Colonic mucosa (tissue), 4 donors: Measurements from ENCODE around the gene PACSIN3. TPM values are rescaled to one million over a fixed set of nuclear protein-coding genes. Genes with fewer than 3 reads are reported as not detected.

ENCODE experiments used
- DNase-seq: peaks from one replicate; pipeline ENCODE4 v3.0.0-alpha.2; 2020
- H3K27ac ChIP-seq: fragments of 200-600 bp; one replicate; pipeline ENCODE4 v1.8.0; 2021
- H3K27me3 ChIP-seq: fragments of 200-600 bp; one replicate; pipeline ENCODE4 v1.8.0; 2021
- H3K36me3 ChIP-seq: fragments of 200-600 bp; one replicate; pipeline ENCODE4 v1.8.0; 2021
- H3K4me1 ChIP-seq: fragments of 200-600 bp; one replicate; pipeline ENCODE4 v1.8.0; 2021; ENCODE audit warnings: mild to moderate bottlenecking
- H3K4me3 ChIP-seq: fragments of 200-600 bp; one replicate; pipeline ENCODE4 v1.8.0; 2021
- H3K9ac ChIP-seq, 2 donors: one replicate each; pipeline ENCODE4 v1.7.0; 2013; ENCODE audit warnings: control low read depth in 2 of 2, low read depth in 2 of 2, low read length in 2 of 2
- H3K9me3 ChIP-seq: fragments of 200-600 bp; one replicate; pipeline ENCODE4 v1.8.0; 2021
- intact Hi-C: fragments of 100-400 bp; cut with DNase I; formaldehyde crosslinking; loops from one replicate; pipeline ENCODE4 v1.14.1; 2022
- total RNA-seq, 2 donors: library from RNA; stranded (reverse); fragmentation: NEBNext Ultra II Directional in 1 of 2; extraction: Animal tissue kit (Norgen Biotek cat#: 25700) in 1 of 2; gene quantifications; one replicate each; pipeline ENCODE4 v1.2.1, GENCODE V29; 2021
- TF ChIP-seq, protein P1 (sequence below): fragments of 200-600 bp; IDR thresholded peaks from one replicate; pipeline ENCODE4 v1.8.0; 2022; ENCODE audit warnings: antibody characterized with exemption, mild to moderate bottlenecking
- donor health status: healthy.
- donor health status: DM: no; HTN: no; CAD: no.
- donor health status: DM: no; HTN: no; CAD: no.

PACSIN3 gene
- total RNA-seq, 2 donors from 2014 or later = 3.2 to 11.2 TPM

GRCh38 chr11:47171061-47171838 is 15.0 kb downstream of the PACSIN3 start:
- intact Hi-C loops = no loop called here
- no peak overlapping the region for H3K4me3 ChIP-seq
- no peaks in the 10 kb centered on the region for H3K27me3 ChIP-seq
- H3K9ac ChIP-seq = no peak overlapping the region
- no peaks in the 10 kb centered on the region for H3K9me3 ChIP-seq
- H3K4me1 ChIP-seq = peaks cover 6% of the 10 kb centered on the region
- TF ChIP-seq, protein P1, sequence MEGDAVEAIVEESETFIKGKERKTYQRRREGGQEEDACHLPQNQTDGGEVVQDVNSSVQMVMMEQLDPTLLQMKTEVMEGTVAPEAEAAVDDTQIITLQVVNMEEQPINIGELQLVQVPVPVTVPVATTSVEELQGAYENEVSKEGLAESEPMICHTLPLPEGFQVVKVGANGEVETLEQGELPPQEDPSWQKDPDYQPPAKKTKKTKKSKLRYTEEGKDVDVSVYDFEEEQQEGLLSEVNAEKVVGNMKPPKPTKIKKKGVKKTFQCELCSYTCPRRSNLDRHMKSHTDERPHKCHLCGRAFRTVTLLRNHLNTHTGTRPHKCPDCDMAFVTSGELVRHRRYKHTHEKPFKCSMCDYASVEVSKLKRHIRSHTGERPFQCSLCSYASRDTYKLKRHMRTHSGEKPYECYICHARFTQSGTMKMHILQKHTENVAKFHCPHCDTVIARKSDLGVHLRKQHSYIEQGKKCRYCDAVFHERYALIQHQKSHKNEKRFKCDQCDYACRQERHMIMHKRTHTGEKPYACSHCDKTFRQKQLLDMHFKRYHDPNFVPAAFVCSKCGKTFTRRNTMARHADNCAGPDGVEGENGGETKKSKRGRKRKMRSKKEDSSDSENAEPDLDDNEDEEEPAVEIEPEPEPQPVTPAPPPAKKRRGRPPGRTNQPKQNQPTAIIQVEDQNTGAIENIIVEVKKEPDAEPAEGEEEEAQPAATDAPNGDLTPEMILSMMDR = no peak
- DNase-seq = no peak
- peaks cover 14% of the 10 kb centered on the region for H3K36me3 ChIP-seq
- no peak overlapping the region for H3K27ac ChIP-seq

- intact Hi-C loops = no loop called here
- Histone ChIP-seq H3K27ac (no peak overlapping the region), H3K36me3 (peaks cover 18% of the 10 kb centered on the region), H3K27me3 (no peaks in the 10 kb centered on the region), H3K9me3 (no peaks in the 10 kb centered on the region), H3K4me3 (no peak overlapping the region), H3K4me1 (no peaks in the 10 kb centered on the region), H3K9ac (no peak overlapping the region)
- no peak for DNase-seq
- TF ChIP-seq, protein P1 = no peak
Observed at GRCh38 chr11:47166368-47166767, 19.9 kb downstream of the PACSIN3 start.

DNA sequence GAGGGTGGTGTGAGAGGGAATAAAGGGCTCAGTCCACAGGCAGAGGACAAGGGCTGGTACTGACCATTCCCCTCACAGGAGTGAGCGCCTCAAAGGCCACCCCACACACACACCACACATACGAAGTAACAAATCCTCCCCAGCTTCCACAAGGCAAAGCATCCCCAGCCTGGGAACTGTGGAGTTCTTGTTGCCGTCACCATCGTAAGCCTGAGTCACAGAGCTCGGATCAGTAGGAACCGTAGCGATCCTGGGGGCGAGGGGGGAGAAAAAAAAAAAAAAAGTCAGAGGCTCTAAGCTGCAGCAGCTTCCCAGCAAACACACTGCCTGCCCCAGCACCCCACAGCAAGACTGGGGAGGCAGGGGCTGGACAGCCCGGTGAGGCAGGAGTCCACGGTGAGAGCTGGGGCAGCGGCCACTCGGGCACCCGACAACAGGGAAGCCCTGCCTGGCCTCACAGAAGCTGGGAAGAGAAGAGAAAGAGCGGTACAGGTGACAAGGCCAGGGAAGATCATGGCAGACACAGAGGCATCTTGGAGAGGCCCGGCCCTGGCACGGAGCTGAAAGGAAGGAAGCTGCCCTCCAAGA is 20.9 kb downstream of the PACSIN3 start:
- intact Hi-C loops = no loop called here
- DNase-seq = no peak
- H3K4me3 ChIP-seq = no peak overlapping the region
- H3K36me3 ChIP-seq = peaks cover 18% of the 10 kb centered on the region
- no peaks in the 10 kb centered on the region for H3K27me3 ChIP-seq
- H3K9ac ChIP-seq = no peak overlapping the region
- TF ChIP-seq, protein P1 = no peak
- no peaks in the 10 kb centered on the region for H3K4me1 ChIP-seq
- no peaks in the 10 kb centered on the region for H3K9me3 ChIP-seq
- H3K27ac ChIP-seq = no peak overlapping the region

- DNase-seq = no peak
- Histone ChIP-seq H3K27me3 (no peaks in the 10 kb centered on the region), H3K9ac (no peak overlapping the region), H3K27ac (no peak overlapping the region), H3K4me3 (no peak overlapping the region), H3K36me3 (peaks cover 18% of the 10 kb centered on the region), H3K4me1 (no peaks in the 10 kb centered on the region), H3K9me3 (no peaks in the 10 kb centered on the region)
- TF ChIP-seq, protein P1 = no peak
- intact Hi-C loops = no loop called here
Observed at GRCh38 chr11:47164321-47164720, 21.9 kb downstream of the PACSIN3 start.

DNA sequence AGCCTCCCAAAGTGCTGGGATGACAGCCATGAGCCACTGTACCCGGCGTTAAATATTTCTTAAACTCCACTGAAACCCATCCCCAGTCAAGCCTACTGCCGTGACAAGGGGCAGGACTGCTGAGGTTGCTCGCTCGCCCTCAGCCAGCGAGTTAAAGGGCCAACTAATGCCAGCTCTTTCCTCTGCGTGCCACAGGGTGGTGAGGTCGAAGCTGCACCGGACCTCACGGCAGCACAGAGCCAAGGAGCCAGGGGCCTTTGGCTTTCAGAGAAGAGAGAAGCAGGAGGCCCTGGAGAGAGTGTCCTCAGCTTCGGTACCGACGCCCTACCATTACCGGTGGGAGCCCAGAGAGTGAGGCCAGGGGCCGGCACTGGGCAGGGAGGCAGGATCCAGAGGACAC is 22.3 kb downstream of the PACSIN3 start:
- Histone ChIP-seq H3K27ac (no peak overlapping the region), H3K27me3 (no peaks in the 10 kb centered on the region), H3K4me3 (no peak overlapping the region), H3K4me1 (no peaks in the 10 kb centered on the region), H3K9ac (no peak overlapping the region), H3K36me3 (peaks cover 18% of the 10 kb centered on the region), H3K9me3 (no peaks in the 10 kb centered on the region)
- intact Hi-C loops = no loop called here
- no peak for DNase-seq
- TF ChIP-seq, protein P1 = no peak
